ENCODE measurements around the gene CD247. TPM values are rescaled to one million over a fixed set of nuclear protein-coding genes. Genes with fewer than 3 reads are reported as not detected.

CD247 gene
- total RNA-seq, 1 donor from 2014 or later = not detected

DNA sequence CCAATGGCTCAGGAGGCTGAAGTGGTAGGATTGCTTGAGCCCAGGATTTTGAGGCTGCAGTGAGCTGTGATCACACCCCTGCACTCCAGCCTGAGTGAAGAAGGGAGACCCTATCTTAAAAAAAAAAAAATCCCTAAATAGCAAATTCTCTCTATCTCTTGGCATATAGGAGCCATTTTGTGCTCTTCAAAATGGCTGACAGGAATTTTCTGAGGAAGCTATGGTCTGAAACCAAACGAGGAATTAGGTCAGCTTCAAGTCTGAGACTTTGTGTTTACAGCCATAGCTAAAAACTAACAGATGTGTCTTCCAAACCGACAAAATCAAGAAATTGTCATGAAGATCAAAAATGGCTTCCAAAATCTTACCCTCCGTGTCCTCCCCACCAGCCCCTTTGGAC lies 10.6 kb downstream of the CD247 start:
- DNase-seq = no peak
- H3K9me3 Mint-ChIP-seq (ENCODE audit: unreplicated experiment) = peaks cover 2% of the 10 kb centered on the region
- H3K36me3 Mint-ChIP-seq (ENCODE audit: unreplicated experiment) = no peaks in the 10 kb centered on the region
- H3K27ac Mint-ChIP-seq (ENCODE audit: unreplicated experiment) = no peak overlapping the region
- peaks cover 8% of the 10 kb centered on the region for H3K4me1 Mint-ChIP-seq (ENCODE audit: low read depth, unreplicated experiment)
- TF ChIP-seq CTCF (IDR thresholded peaks at IDR 0.05; ENCODE audit: partially characterized antibody, unreplicated experiment) = no peak
- H3K27me3 Mint-ChIP-seq (ENCODE audit: unreplicated experiment) = peaks cover 3% of the 10 kb centered on the region
- H3K4me3 Mint-ChIP-seq (ENCODE audit: unreplicated experiment) = no peak overlapping the region

DNA sequence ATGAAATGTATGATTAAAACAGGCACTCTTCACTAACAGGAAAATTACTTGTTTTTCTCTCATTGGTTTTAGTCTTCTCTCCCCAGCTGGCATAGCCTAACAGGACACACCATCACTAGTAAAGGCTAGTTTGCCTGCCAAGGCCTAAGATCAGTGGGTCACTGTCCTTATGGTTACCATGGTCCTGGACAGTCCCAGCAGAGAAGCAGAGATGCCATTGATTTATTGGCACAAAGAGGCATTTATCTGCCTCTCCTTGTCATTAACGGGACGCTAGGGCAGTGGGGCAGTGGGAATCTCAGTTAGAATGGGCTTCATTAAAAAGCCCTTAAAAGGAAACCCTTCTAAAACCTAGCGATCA lies 13.9 kb downstream of the CD247 start:
- DNase-seq = no peak
- H3K4me3 Mint-ChIP-seq (ENCODE audit: unreplicated experiment) = no peak overlapping the region

GRCh38 chr1:167503626-167504466 lies 14.5 kb downstream of the CD247 start:
- no peak for DNase-seq
- Mint-ChIP-seq H3K4me3 (ENCODE audit: unreplicated experiment) (no peak overlapping the region), H3K4me1 (ENCODE audit: low read depth, unreplicated experiment) (peaks cover 27% of the 10 kb centered on the region)

More for the DNA sequence above, 13.9 kb downstream of the CD247 start:
- Mint-ChIP-seq H3K4me1 (ENCODE audit: low read depth, unreplicated experiment) (peaks cover 27% of the 10 kb centered on the region), H3K9me3 (ENCODE audit: unreplicated experiment) (peaks cover 3% of the 10 kb centered on the region), H3K27ac (ENCODE audit: unreplicated experiment) (peak overlapping the region; percentile 55), H3K27me3 (ENCODE audit: unreplicated experiment) (peaks cover 2% of the 10 kb centered on the region), H3K36me3 (ENCODE audit: unreplicated experiment) (no peaks in the 10 kb centered on the region)
- TF ChIP-seq CTCF (IDR thresholded peaks at IDR 0.05; ENCODE audit: partially characterized antibody, unreplicated experiment) = no peak

DNA sequence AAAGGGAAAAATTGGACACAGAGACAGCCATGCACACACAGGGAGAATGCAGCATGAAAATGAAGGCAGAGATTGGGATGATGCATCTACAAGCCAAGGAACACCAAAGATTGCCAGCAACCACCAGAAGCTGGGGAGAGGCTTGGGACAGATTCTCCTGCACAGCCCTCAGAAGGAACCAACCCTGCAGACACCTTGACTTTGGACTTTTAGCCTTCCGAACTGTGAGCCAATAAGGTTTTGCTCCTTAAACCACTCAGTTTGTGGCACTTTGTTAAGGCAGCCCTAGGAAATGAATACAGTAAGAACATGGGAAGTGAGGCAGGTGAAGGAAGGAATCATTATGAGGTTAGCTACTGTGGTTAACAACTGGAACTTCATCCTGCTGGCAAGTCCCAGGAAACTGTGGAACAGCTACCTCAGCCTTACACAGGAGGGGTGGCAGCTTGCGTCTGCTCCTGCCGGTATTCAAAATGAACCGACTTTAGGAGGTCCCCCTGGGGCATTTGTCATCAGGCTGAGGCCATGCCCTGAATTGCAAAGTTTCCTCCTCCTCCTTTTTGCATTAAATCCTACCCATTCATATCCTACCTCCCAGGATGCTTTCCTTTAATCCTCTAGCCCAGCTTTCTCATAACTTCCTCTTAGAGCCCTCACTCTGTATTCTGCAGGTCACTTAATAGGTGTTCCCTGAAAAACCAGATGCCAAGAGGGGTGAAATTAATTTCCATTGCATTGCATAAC lies 15.4 kb downstream of the CD247 start:
- Mint-ChIP-seq H3K27me3 (ENCODE audit: unreplicated experiment) (peaks cover 2% of the 10 kb centered on the region), H3K27ac (ENCODE audit: unreplicated experiment) (no peak overlapping the region), H3K9me3 (ENCODE audit: unreplicated experiment) (peaks cover 2% of the 10 kb centered on the region), H3K36me3 (ENCODE audit: unreplicated experiment) (no peaks in the 10 kb centered on the region), H3K4me1 (ENCODE audit: low read depth, unreplicated experiment) (peaks cover 32% of the 10 kb centered on the region), H3K4me3 (ENCODE audit: unreplicated experiment) (no peak overlapping the region)
- peak; percentile 34 for DNase-seq
- TF ChIP-seq CTCF (IDR thresholded peaks at IDR 0.05; ENCODE audit: partially characterized antibody, unreplicated experiment) = no peak

More at GRCh38 chr1:167503626-167504466, 14.5 kb downstream of the CD247 start:
- Mint-ChIP-seq H3K27ac (ENCODE audit: unreplicated experiment) (peak overlapping the region; percentile 55), H3K36me3 (ENCODE audit: unreplicated experiment) (no peaks in the 10 kb centered on the region), H3K27me3 (ENCODE audit: unreplicated experiment) (peaks cover 2% of the 10 kb centered on the region), H3K9me3 (ENCODE audit: unreplicated experiment) (peaks cover 2% of the 10 kb centered on the region)
- TF ChIP-seq CTCF (IDR thresholded peaks at IDR 0.05; ENCODE audit: partially characterized antibody, unreplicated experiment) = no peak

GRCh38 chr1:167502192-167502551 lies 16.2 kb downstream of the CD247 start:
- Mint-ChIP-seq H3K9me3 (ENCODE audit: unreplicated experiment) (peaks cover 2% of the 10 kb centered on the region), H3K4me1 (ENCODE audit: low read depth, unreplicated experiment) (peaks cover 32% of the 10 kb centered on the region), H3K27me3 (ENCODE audit: unreplicated experiment) (peaks cover 2% of the 10 kb centered on the region), H3K27ac (ENCODE audit: unreplicated experiment) (peak overlapping the region; percentile 36), H3K36me3 (ENCODE audit: unreplicated experiment) (no peaks in the 10 kb centered on the region), H3K4me3 (ENCODE audit: unreplicated experiment) (no peak overlapping the region)
- no peak for DNase-seq
- no peak for TF ChIP-seq CTCF (IDR thresholded peaks at IDR 0.05; ENCODE audit: partially characterized antibody, unreplicated experiment)
